CMK (cell line): ENCODE measurements around the gene SPTLC3.

ENCODE experiments used
- DNase-seq: peaks from one replicate; pipeline ENCODE4 v3.0.0-alpha.2; 2010; ENCODE audit warnings: low read depth

SPTLC3 gene

DNA sequence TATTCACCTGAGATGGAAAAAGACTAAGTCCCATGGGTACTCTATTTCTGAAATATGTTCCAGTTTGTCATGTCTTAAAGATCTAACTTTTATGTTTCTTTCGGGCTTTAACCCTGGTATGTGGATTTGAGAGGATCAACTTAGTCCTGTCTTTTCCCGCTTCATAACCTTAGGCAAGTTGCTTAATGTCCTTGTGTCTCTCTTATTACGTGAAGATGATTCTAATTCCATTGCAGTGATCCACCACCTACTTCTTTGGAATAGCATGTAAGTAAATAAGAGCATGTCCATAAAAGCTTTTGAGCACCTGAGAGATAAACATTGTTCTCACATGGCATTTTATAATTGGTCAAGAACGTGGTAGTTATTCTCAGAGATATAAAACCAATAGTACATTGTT, 23.0 kb downstream of the SPTLC3 start:
- DNase-seq, result no peak

DNA sequence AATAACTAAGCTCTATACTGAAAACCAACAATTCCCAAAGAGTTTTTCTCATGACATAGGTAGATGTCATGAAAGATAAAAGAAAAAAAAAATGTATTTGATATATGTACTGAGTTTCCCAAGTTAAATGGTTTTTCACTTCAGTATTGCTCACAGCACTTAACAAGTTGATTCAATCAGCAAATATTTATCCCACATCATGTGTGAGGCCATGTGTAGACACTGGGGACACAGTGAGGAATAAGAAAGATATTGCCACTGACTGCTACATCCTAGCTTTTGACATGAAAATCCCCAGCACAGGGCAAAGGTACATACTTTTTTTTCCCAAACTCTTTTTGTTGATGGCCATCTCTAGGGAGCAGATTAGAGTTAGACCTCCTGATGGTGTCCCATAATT, 25.3 kb downstream of the SPTLC3 start:
- DNase-seq, result no peak

DNA sequence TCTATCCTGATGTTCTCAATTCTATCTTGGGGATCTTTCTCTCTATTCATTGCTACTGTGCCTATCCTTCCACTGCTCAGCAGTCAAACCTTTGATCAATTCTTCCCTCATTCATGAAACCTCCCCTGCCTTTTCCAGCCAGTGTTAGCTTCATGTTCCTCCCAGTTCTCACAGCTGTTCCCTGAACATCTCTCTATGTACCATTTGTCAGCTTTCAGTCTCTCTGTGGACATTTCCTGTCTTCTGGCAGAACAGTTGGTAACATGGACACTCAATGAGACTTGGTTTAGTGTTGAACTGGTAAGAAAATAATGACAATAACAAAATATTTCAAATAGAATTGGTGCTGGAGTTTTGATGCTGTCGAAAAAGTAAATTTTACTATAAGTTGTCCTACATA, 26.2 kb downstream of the SPTLC3 start:
- no peak for DNase-seq

DNA sequence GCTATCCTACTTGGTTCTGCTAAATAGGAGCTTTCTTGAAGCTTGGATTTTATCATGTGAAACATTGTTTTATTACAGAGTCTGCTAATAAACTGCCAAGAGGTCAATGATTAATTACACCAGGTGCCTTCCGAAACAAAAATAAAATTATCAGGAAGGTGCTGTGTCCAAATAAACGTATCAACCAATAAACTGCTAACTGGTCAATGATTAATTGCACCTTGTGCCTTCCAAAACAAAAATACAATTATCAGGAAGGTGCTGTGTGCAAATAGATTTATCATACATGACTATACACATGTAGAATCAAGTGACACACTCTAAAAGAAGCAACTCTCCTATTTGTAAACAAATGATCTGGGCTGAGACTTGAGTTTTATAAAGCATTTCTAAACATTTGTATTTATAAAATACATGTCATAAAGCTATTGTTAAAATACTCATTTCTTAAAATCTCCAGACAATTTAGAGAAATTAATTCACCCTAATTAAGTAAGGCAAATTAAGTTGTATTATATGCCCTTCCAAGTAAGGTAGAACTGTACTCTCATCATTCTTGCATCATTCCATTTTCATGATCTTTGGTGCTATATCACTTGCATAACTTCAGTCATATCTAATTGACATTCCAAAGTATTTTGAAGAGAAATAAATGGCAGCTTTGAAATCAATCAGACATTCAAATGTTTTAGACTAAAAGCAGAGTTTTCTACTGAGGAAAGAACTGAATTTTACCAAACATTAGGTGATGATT, 26.8 kb downstream of the SPTLC3 start:
- DNase-seq, result no peak

DNA sequence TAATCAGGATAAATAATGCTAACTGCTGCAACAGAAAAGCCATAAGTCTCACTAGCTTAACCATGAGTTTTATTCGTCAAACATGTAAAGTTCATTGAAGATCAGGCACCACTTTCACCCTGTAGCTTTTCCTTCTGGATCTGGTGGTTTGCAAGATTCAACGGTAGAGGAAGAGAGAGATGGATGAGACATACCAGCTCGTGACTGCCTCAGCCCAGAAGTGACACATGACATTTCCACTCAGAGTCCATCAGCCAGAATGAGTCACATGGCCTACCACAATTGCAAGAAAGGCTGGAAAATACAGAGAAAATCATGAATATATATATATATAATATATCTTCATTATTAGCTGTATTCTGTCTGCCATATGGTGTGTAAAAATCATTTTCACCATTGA, 29.0 kb downstream of the SPTLC3 start:
- DNase-seq, result no peak

DNA sequence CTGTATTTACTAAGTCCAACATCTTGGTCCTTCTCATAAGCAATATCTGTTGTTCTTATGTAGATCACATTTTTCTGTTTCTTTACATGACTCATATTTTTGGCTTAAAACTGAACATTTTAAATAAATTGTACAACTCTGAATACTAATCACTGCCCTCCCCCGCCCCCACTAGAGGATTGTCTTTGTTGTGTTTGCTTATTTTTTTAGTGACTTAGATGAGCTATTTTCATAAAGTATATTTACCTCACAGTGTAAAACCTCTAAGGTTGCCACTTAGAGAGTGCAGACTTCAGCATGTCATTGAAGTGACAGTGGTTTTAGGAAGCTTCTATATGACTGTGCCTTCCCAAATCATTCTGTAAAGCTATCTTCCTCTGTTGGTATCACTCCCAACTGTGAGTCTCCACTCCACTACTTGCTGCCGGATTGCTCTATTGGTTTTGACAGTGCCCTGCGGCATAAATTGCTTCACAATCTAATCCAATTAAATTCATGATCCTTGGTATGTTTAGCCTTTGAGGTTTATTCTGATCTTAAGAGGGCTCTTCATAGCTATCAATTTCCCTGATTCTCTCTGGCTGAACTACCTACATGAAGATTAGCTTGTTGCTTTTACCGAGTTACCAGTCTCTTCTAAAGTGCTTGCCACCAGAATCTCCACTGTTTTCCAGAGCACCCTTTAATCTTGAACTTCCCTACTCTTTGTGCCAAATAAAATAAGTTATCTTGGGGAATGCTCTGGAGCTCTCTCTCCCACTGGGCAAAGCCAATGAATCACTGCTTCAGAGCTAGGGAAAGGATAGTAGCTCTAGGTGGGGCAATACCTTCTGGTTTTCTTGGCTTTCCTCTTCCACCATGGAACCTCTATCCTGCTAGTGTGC, 33.0 kb downstream of the SPTLC3 start:
- no peak for DNase-seq

DNA sequence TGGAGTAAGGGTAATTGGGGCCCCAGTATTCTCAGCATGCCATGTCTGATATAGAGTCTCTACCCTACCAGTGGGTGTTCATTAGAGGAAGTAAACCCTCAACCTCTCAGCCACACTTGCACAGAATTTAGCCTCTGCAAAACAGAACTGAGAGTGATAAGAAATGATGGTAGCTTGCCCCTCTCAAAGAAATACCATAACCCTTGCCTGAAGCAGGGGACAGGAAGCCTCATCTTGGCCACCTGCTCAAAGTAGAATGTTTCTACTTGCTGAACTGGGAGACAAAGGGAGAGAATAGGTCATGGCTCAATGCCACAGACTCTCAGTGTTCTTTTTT, 33.7 kb downstream of the SPTLC3 start:
- no peak for DNase-seq

DNA sequence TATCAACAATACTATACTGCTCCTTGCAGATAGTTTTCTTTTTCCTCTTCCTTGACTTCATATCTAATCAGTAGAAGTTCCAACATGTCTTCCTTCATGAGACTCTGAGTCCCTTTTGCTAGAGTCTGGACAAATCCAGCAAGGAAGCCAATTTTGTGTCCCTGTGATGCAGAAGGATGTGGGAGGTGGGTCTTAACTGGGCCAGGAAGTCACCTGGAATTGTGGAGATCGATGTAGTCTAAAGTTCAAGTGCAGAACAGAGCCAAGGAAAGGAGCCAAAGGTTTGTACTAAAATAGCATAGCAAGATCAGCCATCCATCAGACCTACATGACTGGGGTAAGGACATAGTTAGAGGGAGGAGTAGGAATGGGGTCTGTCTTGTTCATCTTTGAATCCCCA, 37.6 kb downstream of the SPTLC3 start:
- no peak for DNase-seq

DNA sequence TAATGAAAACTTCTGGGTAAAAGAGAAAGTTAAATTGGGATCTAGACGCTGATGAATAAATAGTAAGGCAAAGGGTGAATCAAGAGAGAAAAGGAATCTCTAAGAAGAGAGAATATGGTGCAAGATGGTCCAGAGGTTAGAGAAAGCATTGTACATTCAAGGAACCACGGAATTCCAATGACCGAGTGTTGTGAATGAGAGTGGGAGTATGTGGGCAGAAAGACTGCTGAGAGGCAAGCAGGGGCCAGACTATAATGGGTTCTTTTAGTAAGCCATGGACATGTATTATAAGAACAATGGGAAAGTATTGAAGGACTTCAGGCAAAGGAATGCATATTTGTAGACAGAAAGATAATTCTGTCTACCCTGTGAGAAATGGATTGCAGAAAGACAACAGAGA, 45.2 kb downstream of the SPTLC3 start:
- DNase-seq, result no peak

DNA sequence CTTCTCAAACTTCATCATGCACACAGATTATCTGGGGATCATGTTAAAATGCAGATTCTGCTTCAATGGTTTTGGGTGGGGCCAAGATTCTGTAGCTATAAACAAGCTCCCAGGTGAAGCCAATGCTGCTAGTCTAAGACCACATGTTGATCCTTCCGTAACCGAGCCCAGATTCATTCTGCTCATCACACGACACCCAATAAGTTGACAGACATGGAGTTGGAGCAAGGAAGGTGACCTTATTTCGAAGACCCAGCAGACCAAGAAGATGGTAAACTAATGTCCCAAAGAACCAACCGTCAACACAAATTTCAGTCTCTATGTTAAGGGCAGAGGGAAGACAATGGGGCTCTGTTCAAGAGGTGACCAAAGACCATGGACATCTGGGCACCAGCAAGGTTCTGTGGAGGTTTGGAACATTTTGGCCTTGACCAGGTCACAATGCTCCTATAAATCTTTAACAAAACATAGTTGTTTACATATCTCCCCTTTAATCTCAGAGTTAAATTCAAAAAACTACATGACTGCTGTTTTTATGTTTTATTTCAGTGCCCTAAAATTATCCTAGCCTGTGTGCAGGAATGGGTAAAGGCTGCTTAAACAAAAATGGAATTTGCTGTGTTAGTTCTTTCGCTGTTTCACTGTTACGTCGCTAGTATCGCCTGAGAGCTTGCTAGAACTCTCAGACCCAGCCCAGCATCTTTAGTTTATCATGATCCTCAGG, 50.1 kb downstream of the SPTLC3 start:
- no peak for DNase-seq

DNA sequence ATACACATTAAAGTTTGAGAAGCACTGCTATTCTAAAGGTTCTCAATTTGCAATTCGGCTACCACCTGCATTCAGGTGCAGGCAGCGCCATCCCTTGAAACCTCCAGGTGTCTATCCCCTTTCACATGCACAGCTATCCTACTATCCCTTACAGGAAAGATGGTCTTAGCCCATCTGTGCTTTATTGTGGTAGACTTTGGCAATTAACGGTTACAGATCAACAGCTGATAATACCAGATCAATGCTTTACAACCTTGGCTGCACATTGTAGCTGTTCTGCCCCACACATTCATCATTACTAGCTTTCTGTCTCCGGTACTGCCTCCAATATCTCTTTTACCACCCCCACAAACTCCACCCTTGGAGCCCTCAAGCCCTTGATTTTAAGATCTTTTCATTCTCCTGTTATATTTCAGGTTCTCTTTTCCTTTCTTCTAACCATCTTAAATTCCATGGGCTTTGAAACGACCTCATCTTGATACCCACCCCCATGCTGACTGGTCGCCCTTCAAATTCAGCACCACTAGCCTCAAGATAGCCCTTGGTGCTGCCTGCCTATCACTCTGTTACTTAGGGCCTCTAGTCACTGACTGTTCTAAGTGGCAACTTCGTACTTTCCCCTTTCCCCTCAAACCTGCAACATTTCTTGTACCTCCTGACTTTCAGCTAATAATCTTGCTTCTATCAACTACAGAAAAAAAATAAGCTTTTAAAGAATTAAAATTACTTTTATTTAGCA, 50.8 kb downstream of the SPTLC3 start:
- no peak for DNase-seq

DNA sequence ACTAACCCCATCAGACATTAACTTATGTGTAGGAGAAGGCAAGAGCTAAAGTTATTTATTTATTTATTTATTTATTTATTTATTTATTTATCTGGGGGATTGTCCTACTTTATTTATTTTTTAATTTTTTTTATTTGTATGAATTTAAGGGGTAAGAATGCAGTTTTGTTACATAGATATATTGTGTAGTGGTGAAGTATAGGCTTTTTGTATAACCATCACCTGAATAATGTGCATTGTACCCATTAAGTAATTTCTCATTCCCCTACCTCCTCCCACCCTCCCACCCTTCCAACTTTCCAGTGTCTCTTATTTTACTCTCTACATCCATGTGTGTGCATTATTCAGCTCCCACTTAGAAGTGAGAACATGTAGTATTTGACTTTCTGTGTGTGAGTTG, 51.6 kb downstream of the SPTLC3 start:
- no peak for DNase-seq

DNA sequence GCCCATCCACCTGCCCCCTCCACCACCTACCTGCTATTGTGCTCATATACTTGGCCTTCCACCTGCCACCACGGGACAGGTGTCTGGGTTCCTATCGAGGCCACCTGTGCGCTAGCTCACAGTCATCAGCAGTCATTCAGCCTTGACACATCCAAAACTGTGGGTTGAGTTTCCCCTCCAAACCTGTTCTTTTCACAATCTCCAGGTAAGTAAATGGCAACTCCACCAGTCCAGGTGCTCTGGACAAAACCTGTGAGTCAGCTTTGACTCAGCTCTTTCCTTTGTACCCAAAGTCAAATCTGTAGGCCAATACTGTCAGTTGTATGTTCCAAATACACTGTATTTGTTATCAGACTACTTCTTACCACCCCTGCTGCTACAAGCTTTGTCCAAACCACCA, 52.6 kb downstream of the SPTLC3 start:
- no peak for DNase-seq

DNA sequence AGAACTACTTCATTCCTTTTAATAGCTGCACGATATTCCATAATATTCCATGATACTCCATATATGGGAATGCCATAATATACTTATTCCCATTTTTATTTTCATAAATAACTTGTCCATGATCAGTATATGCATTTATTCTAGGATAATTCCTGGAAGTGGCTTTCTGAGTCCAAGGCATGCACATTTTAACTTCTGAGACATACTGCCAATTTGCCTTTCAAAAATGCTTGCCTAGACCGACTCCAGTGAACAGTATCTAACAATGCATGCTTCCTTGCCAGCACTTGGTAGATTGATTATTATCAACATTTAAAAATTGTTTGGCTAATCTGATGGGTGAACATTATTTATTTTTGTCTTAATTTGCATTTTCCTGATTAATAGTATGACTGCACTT, 54.0 kb downstream of the SPTLC3 start:
- no peak for DNase-seq

DNA sequence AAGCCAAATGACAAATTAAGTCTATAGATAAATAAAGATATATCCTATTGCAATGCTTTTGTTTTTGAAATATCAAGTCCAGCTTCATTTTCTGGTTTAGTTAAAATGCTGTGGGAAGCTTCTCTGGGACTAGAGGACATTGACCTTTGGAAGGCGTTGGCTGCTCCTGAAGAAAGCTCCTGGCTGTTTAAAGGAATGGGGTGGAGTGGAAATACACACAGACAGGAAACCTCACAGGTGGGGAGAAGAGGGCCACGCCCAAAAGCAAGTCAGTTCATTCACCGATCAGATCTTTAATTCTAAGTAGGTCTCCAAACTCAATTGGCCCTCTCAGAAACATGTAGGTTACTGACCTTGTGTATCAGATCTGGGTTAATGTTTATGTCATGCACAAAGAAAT, 59.6 kb downstream of the SPTLC3 start:
- DNase-seq, result no peak

DNA sequence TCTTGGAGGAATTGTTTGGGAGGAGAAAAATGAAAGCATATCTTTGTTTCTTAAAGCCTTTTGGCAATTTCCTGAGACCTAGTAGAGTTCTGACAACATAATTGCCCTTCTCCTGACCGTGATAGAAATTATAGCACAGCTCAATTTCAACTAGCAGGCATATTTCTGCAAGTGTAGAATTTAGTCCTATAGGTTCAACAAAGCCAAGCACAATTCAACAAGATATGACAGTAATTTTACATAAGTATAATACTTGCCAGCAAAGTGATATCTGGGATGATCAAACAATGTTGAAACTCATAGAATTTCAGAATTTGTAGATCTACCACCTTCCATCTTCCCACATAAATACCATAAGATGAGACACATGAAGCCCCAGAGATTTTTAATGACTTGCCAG, 73.1 kb downstream of the SPTLC3 start:
- DNase-seq, result no peak

DNA sequence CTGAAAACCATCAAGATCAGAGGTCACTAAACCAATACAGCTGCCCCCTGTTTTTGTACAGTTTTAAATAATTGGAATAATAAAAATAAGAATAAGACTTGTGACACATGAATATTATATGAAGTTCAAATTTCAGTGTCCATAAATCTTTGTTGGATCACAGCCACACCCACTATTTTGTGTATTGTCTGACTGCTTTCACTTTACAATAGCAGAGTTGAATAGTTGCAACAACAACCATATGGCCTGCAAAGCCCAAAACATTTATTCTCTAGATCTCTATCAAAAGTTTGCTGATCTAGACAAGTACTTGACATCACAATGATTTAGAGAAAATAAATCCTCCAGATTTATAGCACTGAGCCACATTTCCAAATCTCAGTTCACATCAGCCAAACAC, 73.6 kb downstream of the SPTLC3 start:
- no peak for DNase-seq

DNA sequence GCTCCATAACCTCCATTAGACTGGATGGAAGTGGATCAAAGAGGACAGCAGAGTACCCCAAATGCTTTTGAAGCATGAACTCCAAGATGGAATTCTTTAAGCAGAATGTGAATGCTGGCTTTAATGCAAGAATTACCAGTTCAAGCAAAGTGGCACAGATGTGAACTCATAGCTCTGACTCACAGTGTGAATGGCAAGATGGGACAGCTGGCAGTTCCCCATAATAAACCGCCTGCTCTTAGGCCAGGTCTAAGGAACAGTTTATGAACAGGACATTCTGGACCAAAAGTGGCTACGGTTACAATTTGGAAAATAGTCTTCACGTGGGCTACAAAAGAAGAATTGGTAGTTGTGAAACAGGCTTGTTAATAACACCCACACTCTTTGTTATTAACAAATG, 76.5 kb downstream of the SPTLC3 start:
- no peak for DNase-seq

DNA sequence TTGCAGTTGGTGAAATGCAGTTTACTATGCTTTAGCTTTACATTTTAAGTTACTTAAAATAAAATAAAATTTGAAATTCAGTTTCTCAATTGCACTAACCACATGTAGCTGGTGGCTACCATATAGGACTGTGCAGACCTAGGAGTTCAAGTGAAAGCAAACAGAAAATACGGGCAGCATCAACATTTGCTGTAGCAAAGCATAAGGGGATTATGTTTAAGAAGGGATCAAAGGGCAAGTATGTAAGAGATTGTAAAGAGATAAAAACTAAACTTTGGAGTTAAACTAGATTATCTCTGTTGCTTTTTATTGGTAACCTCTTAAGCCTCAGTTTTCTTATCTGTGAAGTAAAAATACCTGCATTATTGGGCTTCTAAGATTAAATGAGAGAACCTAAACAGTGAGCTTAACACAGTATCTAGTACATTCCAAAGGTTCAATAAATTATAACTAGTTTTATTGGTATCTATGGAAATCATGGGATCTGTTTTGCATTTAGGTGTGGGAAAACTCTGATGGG, 81.2 kb downstream of the SPTLC3 start:
- DNase-seq, result no peak

DNA sequence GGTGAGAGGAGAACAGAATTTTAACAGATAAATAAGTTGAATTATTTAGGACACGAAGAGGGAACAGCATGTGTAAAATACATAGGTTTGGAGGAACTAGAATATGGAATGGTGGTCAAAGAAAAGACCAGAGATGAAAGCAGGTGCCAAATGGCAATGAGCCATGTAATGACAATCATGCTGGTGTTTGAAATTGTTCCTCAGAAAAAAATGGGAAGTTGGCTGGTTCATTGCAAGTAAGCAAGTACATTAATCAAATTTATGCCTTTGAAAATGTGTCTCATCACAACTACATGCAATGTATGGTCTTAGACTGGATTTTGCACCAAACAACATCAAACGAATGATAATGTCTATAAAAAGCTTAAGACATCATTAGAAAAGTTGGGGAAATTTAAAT, 83.3 kb downstream of the SPTLC3 start:
- no peak for DNase-seq

DNA sequence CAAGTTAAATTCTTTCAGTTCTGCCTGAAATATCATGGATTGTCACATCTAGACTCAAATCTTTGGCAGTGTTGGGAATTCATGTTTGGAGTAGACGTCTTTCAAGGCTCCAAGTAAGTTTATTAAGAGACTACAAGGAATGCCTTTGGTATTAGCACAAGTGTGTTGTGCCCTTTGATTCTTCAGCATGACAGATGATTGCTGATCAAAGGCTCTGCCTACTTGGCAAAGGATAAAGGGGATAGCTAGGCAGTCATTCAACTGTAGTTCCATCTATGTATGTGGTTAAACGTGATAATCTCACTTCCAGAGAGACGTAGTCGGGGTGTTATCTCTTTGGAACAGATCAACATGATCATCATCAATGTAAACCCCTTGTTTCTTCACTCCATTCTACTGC, 86.2 kb downstream of the SPTLC3 start:
- no peak for DNase-seq

DNA sequence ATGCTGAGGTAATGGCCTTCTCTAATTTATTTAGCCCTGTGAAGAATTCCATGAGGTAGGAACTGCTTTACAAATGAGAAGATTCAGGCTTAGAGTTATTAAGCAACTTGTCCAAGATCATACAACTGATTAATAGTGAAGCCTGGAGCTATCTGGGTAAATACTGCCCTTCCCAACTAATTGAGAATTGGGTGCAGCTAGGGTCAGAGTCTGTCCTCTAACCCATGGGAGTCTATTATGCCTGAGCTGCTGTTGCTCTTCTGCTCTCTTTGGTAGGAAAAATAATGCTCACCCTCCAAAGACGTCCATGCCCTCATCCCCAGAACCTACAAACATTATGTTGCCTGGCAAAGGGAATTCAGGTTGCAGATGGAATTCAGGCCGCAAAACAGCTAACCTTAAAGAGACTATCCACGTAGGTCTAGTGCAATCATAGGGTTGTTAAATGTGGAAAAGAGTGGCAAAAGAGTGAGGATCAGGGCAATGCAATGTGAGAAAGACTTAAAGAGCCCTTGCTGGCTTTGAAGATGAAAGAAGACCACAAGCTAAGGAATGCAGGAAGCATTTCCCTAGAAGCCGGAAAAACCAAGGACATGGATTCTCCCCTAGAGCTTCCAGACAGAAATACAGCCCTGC, 90.1 kb downstream of the SPTLC3 start:
- no peak for DNase-seq
